GM10847 (cell line): ENCODE measurements around the gene HEXD.
A peak's percentile ranks its signal among the peaks of the same experiment; 100 is the strongest.

Experiments used
- POLR2A ChIP-seq: IDR thresholded peaks from 2 replicates; pipeline ENCODE4 v1.6.1; 2011; ENCODE audit not compliant: insufficient read length; ENCODE audit errors: extremely low read depth

HEXD gene

GRCh38 chr17:82441691-82442487 lies 23.7 kb downstream of the HEXD start:
- peak; percentile 10 for TF ChIP-seq POLR2A

- no peak for TF ChIP-seq POLR2A
Observed at GRCh38 chr17:82442643-82443464, 24.7 kb downstream of the HEXD start.

DNA sequence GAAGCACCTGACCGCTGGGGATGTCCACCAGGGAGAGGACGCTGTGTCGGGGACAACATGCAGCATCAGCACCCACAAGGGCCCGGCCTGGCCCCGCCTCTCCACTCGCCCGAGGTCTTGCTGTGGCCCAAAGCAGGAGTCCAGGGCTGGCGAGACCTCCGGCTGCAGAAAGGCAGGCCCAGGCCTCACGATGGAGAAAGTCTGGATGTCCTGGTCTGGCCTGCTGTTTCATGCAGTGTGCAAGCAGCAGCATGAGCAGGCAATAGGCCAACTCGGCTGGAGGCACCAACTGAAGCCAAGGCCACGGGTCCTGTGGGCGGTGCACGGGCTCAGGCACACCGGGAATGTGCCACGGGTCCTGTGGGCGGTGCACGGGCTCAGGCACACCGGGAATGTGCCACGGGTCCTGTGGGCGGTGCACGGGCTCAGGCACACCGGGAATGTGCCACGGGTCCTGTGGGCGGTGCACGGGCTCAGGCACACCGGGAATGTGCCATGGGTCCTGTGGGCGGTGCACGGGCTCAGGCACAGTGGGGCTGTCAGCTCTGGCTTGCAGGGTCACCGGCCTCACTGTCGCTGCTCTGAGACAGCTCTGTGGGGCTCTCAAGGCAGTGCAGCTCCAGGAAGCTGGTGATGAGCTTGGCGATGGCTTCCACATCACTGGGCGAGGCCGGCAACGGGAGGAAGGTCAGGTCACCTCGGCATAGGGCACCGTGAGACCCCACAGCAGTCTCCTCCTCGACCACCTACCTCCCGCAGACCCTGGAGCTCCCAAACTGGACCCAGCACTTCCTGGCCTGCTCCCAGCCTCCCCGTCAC lies 25.5 kb downstream of the HEXD start:
- no peak for TF ChIP-seq POLR2A

GRCh38 chr17:82444284-82444893 lies 26.2 kb downstream of the HEXD start:
- no peak for TF ChIP-seq POLR2A

DNA sequence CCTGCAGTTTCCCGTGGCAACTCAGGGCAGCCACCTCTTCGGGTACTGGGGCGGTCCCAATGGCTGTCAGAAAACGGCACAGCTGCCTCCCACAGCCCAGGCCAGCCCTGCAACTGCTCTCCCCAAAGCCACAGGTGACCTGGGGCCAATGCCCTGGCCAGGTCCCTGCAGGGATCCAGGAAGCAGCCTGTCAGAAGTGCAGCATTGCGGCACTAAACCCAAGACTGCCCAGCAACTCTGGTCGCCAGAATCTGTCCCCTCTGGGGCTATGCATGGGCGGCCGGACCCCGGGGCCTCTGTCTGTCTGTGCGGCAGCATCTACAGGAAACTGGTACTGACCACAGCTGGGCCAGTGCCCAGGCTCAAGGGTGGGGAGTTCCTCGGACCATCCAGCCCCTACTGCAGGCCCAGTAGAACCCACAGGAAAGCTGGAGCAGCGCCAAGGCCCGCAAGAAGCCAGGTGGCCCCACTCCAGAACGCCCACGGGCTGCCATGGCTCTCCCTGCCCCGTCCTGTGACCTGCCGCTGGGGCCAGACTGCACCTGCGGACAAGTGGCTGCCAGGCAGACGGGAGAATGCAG lies 26.9 kb downstream of the HEXD start:
- TF ChIP-seq POLR2A = no peak

DNA sequence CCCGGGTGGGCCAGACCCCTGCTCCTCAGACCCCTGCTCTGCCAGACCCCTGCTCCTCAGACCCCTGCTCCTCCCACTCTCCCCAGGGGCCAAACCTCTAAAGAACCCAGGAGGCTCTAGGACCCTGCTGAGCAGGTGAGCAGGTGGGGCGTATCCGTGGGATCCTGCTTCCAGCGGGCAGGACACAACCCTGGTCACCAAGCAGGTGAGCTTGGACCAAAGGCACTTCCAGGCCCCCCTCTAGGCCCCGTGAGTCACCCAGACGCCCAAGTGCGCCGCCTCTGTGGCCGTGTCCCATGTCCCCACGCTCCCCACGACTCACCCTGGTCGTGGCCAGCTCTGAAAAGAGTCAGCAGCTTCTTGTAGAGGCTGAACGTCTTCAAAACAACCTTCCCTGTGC lies 27.4 kb downstream of the HEXD start:
- no peak for TF ChIP-seq POLR2A

- no peak for TF ChIP-seq POLR2A
Observed at GRCh38 chr17:82446124-82446523, 28.0 kb downstream of the HEXD start.

GRCh38 chr17:82446649-82447048 lies 28.5 kb downstream of the HEXD start:
- no peak for TF ChIP-seq POLR2A

GRCh38 chr17:82447876-82448275 lies 29.7 kb downstream of the HEXD start:
- TF ChIP-seq POLR2A = no peak

DNA sequence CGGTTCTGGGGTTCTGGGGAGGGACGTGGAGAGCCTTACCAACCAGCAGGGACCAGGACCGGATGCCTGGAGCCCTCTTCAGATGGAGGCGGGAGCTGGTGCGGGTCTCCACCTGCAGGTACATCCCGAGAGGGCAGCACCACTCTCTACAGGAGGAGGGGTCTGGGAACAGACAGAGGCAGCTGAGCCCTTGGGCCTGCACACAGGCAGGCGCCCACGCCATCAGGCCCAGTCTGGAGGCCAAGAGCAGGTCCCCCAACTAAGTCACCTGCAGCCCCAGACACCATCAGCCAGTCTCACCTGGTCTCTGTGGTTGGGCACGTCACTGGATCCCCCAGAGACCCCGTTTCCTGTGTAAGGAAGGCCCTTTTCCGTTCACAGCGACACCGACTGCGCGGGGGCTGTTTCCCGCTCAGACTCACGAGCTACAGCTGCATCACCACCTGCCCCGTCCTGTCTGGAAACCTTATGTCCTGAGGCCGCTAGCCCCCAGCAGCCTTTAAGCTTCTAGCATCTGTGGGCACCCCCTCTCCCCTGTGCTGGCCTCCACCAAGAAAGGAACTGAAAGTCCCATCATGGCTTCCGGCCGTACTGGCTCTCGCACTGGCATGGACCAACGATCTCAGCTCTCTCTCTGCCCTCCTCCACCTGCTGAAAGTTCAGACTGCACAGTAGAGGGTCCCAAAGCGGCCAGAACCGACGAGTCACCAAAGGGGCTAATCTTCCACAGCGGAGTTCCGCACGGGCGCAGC lies 31.2 kb downstream of the HEXD start:
- peak; percentile 69 for TF ChIP-seq POLR2A

DNA sequence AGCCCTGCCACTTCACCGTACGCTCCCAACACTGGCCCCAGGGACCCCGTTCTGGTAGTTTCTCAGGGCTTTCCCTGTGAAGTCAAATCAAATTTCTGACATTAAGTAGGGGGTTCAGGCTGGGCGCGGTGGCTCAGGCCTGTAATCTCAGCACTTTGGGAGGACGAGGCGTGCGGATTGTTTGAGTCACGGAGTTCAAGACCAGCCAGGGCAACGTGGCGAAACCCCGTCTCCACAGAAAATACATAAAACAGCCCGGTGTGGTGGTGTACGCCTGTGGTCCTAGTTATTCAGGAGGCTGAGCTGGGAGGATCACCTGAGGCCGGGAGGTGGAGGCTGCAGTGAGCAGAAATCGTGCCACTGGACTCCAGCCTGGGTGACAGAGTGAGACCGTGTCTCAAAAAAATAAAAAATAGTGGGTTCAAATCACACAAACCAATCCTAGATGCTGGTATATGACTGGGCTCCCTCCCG lies 31.8 kb downstream of the HEXD start:
- no peak for TF ChIP-seq POLR2A

DNA sequence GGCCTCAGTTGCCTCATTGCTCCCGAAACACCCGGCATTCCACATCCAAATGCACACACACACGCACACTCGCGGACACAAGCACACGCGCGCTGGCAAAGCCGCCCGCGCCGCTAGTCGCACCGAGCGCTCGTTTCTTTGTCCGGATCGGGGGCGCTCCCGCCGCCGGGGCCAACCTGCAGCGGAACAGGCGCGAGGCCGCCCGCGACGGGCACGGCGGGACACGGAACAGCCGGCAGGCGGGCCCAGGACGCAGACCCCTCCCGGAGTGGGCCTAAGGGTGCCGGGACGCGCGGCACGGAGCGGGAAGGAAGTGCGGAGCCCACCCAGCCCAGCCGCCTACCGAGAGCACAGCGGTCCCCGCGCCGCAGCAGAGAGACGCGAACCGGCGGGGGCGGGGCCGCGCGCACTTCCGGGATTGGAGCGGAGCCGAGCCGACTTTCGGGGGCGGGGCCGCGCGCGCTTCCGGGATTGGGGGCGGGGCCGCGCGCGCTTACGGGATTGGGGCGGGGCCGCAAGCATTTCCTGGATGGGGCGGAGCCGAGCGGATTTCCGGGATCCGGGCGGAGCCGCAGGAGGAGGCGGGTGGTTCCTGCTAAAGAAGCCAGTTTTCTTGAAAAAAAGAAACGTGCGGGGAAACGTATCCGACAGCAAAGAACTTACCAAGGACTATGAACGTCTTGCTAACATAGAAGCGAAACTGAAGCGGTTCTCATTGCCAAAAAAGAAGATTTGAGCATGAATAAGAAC lies 32.4 kb downstream of the HEXD start, which contains the start of gene CYBC1:
Gene CYBC1 (minus strand): TSS at position 396 of the 750 bp plus-strand sequence. CDS start 1,498 bp downstream, outside the sequence.
- TF ChIP-seq POLR2A = peak; percentile 92

DNA sequence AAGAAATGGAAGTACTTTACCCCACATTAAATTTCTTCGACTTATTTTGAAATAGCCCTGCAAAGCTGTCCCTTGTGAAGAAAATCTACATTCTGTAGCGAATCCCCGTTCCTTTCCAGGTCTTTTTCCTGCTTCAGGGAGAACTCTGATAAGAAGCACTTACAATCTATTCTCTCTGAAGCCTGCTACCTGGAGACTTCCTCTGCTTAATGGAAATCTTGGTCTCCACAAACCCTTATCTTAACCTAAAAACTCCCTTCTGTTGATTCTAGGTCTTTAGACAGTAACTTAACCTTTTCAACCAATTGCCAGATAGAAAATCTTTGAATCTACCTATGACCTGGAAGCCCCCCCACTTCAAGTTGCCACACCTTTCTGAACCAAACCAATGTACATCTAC lies 34.0 kb downstream of the HEXD start:
- TF ChIP-seq POLR2A = no peak
